ENCODE measurements around the gene RNF103.

DNA sequence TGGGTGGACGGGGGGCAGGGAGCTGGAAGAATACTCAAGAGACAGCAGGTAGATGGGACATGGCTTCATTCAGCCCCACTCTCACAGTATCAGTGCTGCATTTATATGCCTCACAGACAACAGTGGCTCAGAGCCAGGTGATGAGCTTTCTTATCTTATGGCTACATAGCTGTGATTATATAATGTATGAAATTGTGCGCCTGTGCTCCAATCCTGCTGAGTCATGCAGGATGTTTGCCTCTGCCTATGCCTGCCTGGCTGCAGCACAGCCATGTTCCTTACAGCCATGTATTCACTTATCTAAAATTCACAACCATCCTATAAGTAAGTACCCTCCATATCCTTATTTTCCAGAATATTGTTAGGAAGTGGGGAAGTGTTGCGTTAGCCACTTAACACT lies 37.7 kb upstream of the RNF103 start:
- TF ChIP-seq CTCF (IDR thresholded peaks at IDR 0.05 in 2 of 3, conservative IDR thresholded peaks at IDR 0.05 in 1 of 3; ENCODE audit: borderline replicate concordance in 1 of 3, insufficient read depth in 1 of 3, low read depth in 2 of 3, low read length in 2 of 3) (no peak), EGR1 (IDR thresholded peaks at IDR 0.05; ENCODE audit: low read depth) (no peak), MAX (IDR thresholded peaks at IDR 0.05) (no peak), YY1 (IDR thresholded peaks at IDR 0.05; ENCODE audit: extremely low read depth, insufficient replicate concordance, low read depth, low read length) (no peak), EZH2phosphoT487 (IDR thresholded peaks at IDR 0.05; ENCODE audit: borderline replicate concordance) (no peak), POLR2AphosphoS5 (IDR thresholded peaks at IDR 0.05; ENCODE audit: low read depth, low read length) (no peak), TCF7L2 (IDR thresholded peaks at IDR 0.05; ENCODE audit: borderline replicate concordance, extremely low read depth, insufficient read depth, insufficient read length) (no peak), EZH2 (IDR thresholded peaks at IDR 0.05) (no peak), SIN3A (IDR thresholded peaks at IDR 0.05; ENCODE audit: low read depth) (no peak), FOSL1 (IDR thresholded peaks at IDR 0.05; ENCODE audit: low read depth) (no peak)
- TF ChIP-seq, protein P1, sequence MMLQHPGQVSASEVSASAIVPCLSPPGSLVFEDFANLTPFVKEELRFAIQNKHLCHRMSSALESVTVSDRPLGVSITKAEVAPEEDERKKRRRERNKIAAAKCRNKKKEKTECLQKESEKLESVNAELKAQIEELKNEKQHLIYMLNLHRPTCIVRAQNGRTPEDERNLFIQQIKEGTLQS (IDR thresholded peaks at IDR 0.05): no peak
